ENCODE data around the gene TRIM63.

Gene TRIM63

GRCh38 chr1:26041978-26042377, 25.5 kb downstream of the TRIM63 start:
- H3K4me3 ChIP-seq (ENCODE audit: low read depth, low read length): no peak overlapping the region
- DNase-seq (ENCODE audit: low read depth): no peak
- no peak for TF ChIP-seq CTCF (conservative IDR thresholded peaks at IDR 0.05; ENCODE audit: low read depth, low read length)

DNA sequence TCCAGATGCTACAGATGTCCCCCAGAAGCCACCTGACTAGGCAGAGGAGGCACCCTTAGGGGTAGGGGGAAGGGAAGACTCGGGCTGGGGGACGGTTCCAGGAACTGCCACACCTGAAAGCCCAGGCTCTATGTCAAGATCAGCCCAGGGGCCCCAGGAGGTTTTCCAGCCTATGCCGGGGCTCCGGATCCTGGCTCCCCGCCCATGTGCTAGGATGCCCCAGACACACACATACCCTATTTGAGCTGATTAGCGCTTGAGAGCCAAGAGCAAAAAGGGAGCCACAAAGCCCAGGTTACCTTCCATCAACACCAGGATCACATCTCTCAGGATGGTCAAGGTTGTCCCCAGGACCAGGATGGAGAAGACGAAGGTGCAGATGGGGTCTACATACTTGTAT, 26.0 kb downstream of the TRIM63 start:
- no peak for TF ChIP-seq CTCF (conservative IDR thresholded peaks at IDR 0.05; ENCODE audit: low read depth, low read length)
- no peak overlapping the region for H3K4me3 ChIP-seq (ENCODE audit: low read depth, low read length)
- DNase-seq (ENCODE audit: low read depth): no peak

GRCh38 chr1:26038904-26039303, 28.5 kb downstream of the TRIM63 start:
- no peak for DNase-seq (ENCODE audit: low read depth)
- no peak overlapping the region for H3K4me3 ChIP-seq (ENCODE audit: low read depth, low read length)
- TF ChIP-seq CTCF (conservative IDR thresholded peaks at IDR 0.05; ENCODE audit: low read depth, low read length): no peak

DNA sequence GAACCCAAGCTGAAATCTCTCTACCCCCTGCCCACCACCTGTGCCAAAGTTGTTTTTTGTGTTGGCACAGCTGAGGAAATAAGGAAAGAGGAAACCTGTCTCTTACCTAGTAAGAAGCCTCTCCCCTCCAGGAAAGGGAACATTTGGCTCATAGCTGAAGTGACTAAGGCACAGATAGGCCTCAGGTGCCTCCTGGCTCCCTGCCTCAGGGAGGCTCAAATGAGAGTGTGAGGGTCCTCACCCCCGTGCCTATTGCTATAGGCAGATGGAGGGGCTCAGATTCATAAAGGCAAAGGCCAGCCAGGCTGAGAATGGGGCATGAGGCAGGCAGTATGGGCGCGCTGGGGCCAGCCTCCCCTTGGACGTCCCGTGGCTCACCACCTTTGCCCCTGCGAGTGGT, 29.0 kb downstream of the TRIM63 start:
- DNase-seq (ENCODE audit: low read depth): no peak
- no peak overlapping the region for H3K4me3 ChIP-seq (ENCODE audit: low read depth, low read length)
- TF ChIP-seq CTCF (conservative IDR thresholded peaks at IDR 0.05; ENCODE audit: low read depth, low read length): no peak

DNA sequence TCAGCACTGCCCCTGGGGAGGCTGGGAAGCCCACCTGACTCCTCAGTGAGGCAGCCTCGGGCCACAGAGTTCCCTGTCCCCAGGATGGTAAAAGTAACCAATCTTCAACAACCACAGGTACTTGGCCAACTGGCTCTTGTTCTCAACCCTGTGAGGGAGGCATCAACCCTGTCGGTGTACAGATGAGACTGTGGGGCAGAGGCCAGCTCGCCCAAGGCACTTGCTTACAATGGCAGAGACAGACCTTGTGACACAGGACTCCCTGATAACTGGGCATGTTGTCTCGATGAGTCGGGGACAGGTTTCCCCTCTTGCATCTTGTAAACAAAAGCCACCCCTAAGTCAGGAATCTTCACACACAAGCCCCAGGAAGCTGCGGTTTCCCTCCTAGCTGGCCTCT, 29.5 kb downstream of the TRIM63 start:
- DNase-seq (ENCODE audit: low read depth): no peak
- no peak overlapping the region for H3K4me3 ChIP-seq (ENCODE audit: low read depth, low read length)
- no peak for TF ChIP-seq CTCF (conservative IDR thresholded peaks at IDR 0.05; ENCODE audit: low read depth, low read length)

DNA sequence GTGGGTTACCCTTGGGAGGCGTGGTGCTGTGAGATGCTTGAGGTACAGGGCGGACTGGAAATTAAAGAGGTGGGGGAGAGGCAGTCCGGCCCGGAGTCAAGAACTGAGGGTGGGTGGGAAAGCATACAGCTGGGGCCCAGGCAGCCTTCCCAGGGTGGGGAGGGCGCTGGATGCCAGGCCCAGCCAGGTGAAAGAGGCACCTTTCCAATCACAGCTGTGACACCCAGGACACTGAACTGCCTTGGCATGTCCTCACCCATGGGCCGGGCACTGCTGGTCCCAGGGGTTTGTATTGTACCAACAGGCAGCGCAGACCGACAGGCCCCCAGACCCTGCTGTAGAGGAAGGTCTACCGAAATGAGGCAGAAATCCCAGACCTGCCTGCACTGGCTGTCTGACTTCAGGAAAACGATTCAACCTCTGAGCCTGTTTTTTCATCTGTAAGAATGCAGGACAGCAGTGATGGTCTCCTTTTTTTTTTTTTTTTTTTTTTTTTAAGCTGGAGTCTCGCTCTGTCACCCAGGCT, 30.6 kb downstream of the TRIM63 start:
- DNase-seq (ENCODE audit: low read depth): no peak
- no peak overlapping the region for H3K4me3 ChIP-seq (ENCODE audit: low read depth, low read length)
- no peak for TF ChIP-seq CTCF (conservative IDR thresholded peaks at IDR 0.05; ENCODE audit: low read depth, low read length)

DNA sequence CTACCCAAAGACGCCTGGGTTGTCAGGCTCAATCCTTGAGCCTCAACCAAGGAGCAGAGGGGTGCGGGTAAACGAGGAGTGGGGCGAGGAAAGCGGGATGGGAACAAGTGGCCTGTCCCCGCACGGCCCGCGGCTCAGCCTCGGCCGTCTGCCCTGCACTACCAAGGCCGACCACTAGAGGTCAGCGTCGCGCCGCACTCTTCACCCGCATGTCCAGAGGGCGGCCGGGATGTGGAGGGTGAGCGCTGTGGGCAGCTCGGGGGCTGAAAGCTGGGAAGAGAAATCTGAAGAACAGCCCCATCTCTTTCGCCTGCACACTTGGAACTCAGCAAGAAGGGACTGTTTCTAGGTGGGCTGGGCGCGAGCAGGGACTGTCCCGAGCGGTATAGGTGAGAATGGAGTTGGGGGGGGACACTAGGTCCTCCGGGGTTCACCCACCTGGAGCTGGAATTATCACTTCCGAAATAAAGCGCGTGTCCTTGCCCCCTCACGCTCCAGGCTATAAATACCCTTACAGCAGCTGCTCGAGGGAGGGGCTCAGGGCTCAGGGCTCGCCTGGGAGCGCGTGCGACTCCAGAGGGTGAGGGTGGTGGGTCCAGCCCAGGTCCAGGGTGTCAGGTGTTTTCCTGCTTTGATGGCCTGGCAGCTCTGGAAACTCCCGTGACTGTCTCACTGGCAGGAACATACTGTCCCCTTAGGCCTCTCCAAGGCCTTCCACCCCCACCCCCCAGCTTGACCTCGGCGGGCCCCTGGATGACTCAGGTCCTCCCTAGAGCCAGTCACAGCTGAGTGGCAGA, 31.3 kb downstream of the TRIM63 start:
- DNase-seq (ENCODE audit: low read depth): peak; percentile 67
- peak; percentile 93 for TF ChIP-seq CTCF (conservative IDR thresholded peaks at IDR 0.05; ENCODE audit: low read depth, low read length)
- H3K4me3 ChIP-seq (ENCODE audit: low read depth, low read length): peak overlapping the region; percentile 78

Data from choroid plexus epithelial cell (primary cell).